ENCODE data around the gene CTSF. TPM values are rescaled to one million over a fixed set of nuclear protein-coding genes. Genes with fewer than 3 reads are reported as not detected.

The CTSF gene
- total and polyA plus RNA-seq, 2 of the 13 experiments (the other 11 are each of a cell fraction or from before 2014, with no cell fraction given), result not detected

DNA sequence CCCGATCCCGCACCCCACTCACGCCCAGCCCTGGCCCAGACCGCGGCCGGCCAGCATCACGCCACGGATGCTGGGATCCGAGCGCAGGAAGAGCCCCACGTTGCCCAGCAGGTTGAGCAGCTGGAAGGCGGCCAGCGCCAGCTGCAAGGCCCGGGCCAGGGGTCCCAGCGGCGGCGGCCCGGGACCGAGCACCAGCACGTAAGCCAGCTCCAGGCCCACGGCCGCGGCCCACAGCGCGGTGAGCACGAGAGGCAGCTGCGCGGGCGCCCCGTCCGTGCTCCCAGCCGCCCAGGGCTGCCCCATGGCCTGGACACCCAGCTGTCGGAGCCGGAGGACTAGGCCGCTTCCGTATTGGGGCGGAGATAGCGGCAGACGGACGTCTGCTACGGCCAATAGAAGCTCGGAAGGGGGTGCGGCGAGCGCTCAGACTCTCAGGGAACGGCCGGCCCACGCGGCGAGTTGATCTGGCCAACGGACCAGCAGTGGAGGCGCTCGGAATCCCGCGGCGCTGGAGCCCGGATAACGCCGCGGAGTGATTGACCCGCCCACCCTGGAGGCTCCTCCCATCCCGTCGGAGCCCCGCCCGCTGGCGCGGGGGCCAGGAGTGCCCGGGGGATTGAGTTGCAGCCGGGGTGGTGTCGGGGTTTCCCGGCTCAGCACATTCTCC is 22.6 kb downstream of the CTSF start, which contains the start of gene ZDHHC24:
Gene ZDHHC24, minus strand, starts transcription at position 348 of the 667 bp plus-strand sequence. Its CDS starts 45 bp downstream, at position 303.
- H3K79me2 ChIP-seq (ENCODE audit: insufficient read depth, low read length), result no peaks in the 10 kb centered on the region
- intact Hi-C loops (cut with micrococcal nuclease; ENCODE audit: unreplicated experiment), result loop anchor here (1.0 kb wide), 1 partner anchor 66 kb away; the partner anchor contains the start of gene DPP3
- peaks cover 0 to 7% of the 10 kb centered on the region in 2 experiments; a peak in 4 of 5 replicates for H3K27me3 ChIP-seq (ENCODE audit: control insufficient read depth in 1 of 2, insufficient read depth in 2 of 2, low read length in 2 of 2)
- WGBS (ENCODE audit: low lambda C conversion rate), result 0% methylated on average over 3 of the region's 71 CpGs
- POLR2A ChIA-PET, result interaction anchor here (0.9 to 2.9 kb wide), 11 partner anchors 13 to 132 kb away, joined by 4 to 17 read pairs (median 7); partner anchors contain the start of genes BBS1, CCDC87, CCS and DPP3
- DNase-seq (ENCODE audit: low spot score) (peak; percentile 92), FAIRE-seq (peak; percentile 28), ATAC-seq (peak; percentile 92)
- H2AFZ ChIP-seq (ENCODE audit: low read length), result no peak within 1 kb of the TSS
- H3K9me3 ChIP-seq (ENCODE audit: low read length), result no peaks in the 10 kb centered on the region
- H4K20me1 ChIP-seq (ENCODE audit: insufficient read depth, low read length), result no peaks in the 10 kb centered on the region
- peak within 1 kb of the TSS; percentile 79 for H3K9ac ChIP-seq (ENCODE audit: insufficient read depth, low read depth, low read length)
- H3K36me3 ChIP-seq (replicated peaks in 1 of 2; ENCODE audit: control insufficient read depth in 1 of 2, insufficient read depth in 2 of 2, low read length in 2 of 2), result no peaks in the 10 kb centered on the region
- peak within 1 kb of the TSS; percentile 97 for H3K4me2 ChIP-seq (ENCODE audit: low read depth, low read length)
- BruUV-seq (replicated peaks), result no TSS peak
- in situ Hi-C loops (cut with HindIII; ENCODE audit: extremely low pct_ligation_motif_present, low pct_unique_long_range_greater_than_20kb), result no loop called here
- H3K4me1 ChIP-seq (ENCODE audit: insufficient read depth, low read length), result peaks cover 39% of the 10 kb centered on the region
- H3K4me3 ChIP-seq (replicated peaks in 1 of 3; ENCODE audit: insufficient read depth in 1 of 3, low read depth in 2 of 3, low read length in 3 of 3), result peak within 1 kb of the TSS; percentile 69 to 93 (median 83)
- peak within 1 kb of the TSS; percentile 53 for H3K27ac ChIP-seq (ENCODE audit: extremely low read length, insufficient read depth, low read length)
- CTCF ChIA-PET (ENCODE audit: low intra/inter-chr PET ratio, low total read pairs), result no interaction called here
- TF ChIP-seq THAP11 (CRISPR knock-in tag; IDR thresholded peaks at IDR 0.05), result peak; percentile 78
- TF ChIP-seq PHF21A (CRISPR knock-in tag; IDR thresholded peaks at IDR 0.05), result 0 out of 2 replicates have a peak, but pooled peaks have one; percentile 30
- no peak for TF ChIP-seq ZNF816 (CRISPR knock-in tag; IDR thresholded peaks at IDR 0.05; ENCODE audit: borderline replicate concordance)
- TF ChIP-seq, protein P1, sequence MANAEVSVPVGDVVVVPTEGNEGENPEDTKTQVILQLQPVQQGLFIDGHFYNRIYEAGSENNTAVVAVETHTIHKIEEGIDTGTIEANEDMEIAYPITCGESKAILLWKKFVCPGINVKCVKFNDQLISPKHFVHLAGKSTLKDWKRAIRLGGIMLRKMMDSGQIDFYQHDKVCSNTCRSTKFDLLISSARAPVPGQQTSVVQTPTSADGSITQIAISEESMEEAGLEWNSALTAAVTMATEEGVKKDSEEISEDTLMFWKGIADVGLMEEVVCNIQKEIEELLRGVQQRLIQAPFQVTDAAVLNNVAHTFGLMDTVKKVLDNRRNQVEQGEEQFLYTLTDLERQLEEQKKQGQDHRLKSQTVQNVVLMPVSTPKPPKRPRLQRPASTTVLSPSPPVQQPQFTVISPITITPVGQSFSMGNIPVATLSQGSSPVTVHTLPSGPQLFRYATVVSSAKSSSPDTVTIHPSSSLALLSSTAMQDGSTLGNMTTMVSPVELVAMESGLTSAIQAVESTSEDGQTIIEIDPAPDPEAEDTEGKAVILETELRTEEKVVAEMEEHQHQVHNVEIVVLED (CRISPR knock-in tag; IDR thresholded peaks at IDR 0.05; ENCODE audit: borderline replicate concordance), result peak; percentile 76; the same call in 1 of the 2 replicates
- TF ChIP-seq PHF20 (CRISPR knock-in tag; IDR thresholded peaks at IDR 0.05), result peak; percentile 78
- no peak for TF ChIP-seq NR3C1 (CRISPR knock-in tag; IDR thresholded peaks at IDR 0.05)
- TF ChIP-seq ZSCAN31 (CRISPR knock-in tag; IDR thresholded peaks at IDR 0.05; ENCODE audit: low read depth), result no peak
- no peak for TF ChIP-seq SATB2 (CRISPR knock-in tag; IDR thresholded peaks at IDR 0.05)
- peak; percentile 90 for TF ChIP-seq GABPB1 (CRISPR knock-in tag; IDR thresholded peaks at IDR 0.05)
- TF ChIP-seq EZH2 (conservative IDR thresholded peaks at IDR 0.05; ENCODE audit: low read depth, low read length), result no peak
- TF ChIP-seq ZNF484 (CRISPR knock-in tag; IDR thresholded peaks at IDR 0.05; ENCODE audit: borderline replicate concordance, low read depth), result no peak
- TF ChIP-seq MYC (CRISPR knock-in tag; IDR thresholded peaks at IDR 0.05; ENCODE audit: borderline replicate concordance), result peak; percentile 79
- TF ChIP-seq ARHGAP35 (CRISPR knock-in tag; IDR thresholded peaks at IDR 0.05; ENCODE audit: borderline replicate concordance), result 0 out of 2 replicates have a peak, but pooled peaks have one; percentile 17
- no peak for TF ChIP-seq ZSCAN9 (CRISPR knock-in tag; IDR thresholded peaks at IDR 0.05; ENCODE audit: borderline replicate concordance)
- TF ChIP-seq ZZZ3 (CRISPR knock-in tag; IDR thresholded peaks at IDR 0.05; ENCODE audit: borderline replicate concordance), result peak; percentile 47; the same call in 1 of the 2 replicates
- no peak for TF ChIP-seq RORA (CRISPR knock-in tag; IDR thresholded peaks at IDR 0.05)
- TF ChIP-seq ZNF749 (CRISPR knock-in tag; IDR thresholded peaks at IDR 0.05; ENCODE audit: borderline replicate concordance), result peak; percentile 36; the same call in 1 of the 2 replicates
- no peak for TF ChIP-seq FOSL2 (CRISPR knock-in tag; IDR thresholded peaks at IDR 0.05)
- peak; percentile 32; the same call in 1 of the 2 replicates for TF ChIP-seq JUN (CRISPR knock-in tag; IDR thresholded peaks at IDR 0.05)
- no peak for TF ChIP-seq ZFP1 (CRISPR knock-in tag; IDR thresholded peaks at IDR 0.05)
- no peak for TF ChIP-seq ZSCAN20 (CRISPR knock-in tag; IDR thresholded peaks at IDR 0.05; ENCODE audit: borderline replicate concordance)
- TF ChIP-seq HNRNPH1 (optimal IDR thresholded peaks at IDR 0.05; ENCODE audit: low read depth, low read length), result no peak
- TF ChIP-seq ZNF720 (CRISPR knock-in tag; IDR thresholded peaks at IDR 0.05), result no peak
- TF ChIP-seq KLF15 (CRISPR knock-in tag; IDR thresholded peaks at IDR 0.05; ENCODE audit: borderline replicate concordance), result no peak
- peak; percentile 99 for TF ChIP-seq SAP130 (CRISPR knock-in tag; IDR thresholded peaks at IDR 0.05; ENCODE audit: low read depth)
- TF ChIP-seq ZNF207 (IDR thresholded peaks at IDR 0.05; ENCODE audit: borderline replicate concordance), result no peak
